GM12873 (cell line): ENCODE data around the gene SYNE1.

Experiments
- CTCF ChIP-seq: IDR thresholded peaks from 2 replicates; pipeline ENCODE4 v1.5.1; 2012; ENCODE audit warnings: low read depth, mild to moderate bottlenecking, moderate library complexity, low read length, control low read depth; ENCODE audit not compliant: insufficient read depth; ENCODE audit errors: missing control alignments

The SYNE1 gene

DNA sequence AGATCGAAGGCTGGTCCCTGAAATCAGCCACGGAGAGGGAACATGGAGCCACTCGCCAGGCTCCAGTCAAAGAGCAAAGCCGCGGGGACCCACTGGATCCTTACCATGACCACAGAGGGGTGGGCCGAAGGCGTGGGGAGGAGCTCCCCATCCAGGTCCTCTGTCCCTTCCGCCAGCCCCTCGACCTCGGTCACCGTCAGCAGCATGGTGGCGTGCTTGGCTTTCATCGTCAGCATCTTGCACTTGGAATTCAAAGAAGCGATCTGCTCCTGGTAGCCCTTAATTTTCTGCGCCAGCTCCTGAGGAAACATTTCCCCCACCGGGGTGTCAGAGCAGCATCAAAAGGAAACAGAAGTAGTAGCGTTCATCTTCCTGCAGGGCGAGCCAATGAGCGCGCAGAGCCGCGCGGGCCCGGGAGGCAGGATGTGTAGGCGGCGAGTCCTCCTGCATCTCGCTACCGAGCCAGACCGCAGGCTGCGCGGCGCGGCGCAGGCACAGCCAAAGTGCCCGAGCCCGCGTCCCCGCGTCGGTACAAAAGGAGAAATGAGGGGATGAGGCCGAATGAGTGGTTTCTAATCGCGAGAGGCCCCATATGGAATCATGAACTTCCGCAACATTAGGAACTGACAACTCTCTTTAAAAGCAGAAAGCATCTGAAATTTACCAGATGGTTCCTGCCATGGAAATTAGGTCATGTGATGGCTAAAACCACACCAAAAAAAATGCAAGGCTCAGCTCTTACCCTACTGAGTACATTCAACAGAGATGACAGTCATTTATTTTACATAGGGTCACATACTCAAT is 335.2 kb downstream of the SYNE1 start:
- TF ChIP-seq CTCF = peak; percentile 69

GRCh38 chr6:152301021-152301764 is 336.0 kb downstream of the SYNE1 start:
- no peak for TF ChIP-seq CTCF

DNA sequence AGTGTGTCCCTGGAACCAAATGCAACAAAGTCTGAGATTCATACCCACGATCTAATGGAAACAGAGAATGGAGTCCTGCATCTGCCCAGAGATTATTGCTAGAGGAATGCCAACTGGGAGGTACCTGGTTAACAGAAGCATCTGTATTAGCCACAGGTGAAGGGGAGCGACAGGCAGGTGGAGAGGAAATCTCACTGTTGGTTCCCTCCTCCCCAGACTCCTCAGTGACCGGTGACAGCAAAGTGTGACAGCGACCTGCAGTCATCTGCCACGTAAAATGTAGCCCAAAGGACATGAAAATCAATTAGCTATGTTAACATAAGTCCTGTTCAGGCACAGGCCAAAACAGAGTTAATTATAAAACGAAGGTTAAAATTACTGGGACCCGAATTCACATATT is 336.6 kb downstream of the SYNE1 start:
- no peak for TF ChIP-seq CTCF

DNA sequence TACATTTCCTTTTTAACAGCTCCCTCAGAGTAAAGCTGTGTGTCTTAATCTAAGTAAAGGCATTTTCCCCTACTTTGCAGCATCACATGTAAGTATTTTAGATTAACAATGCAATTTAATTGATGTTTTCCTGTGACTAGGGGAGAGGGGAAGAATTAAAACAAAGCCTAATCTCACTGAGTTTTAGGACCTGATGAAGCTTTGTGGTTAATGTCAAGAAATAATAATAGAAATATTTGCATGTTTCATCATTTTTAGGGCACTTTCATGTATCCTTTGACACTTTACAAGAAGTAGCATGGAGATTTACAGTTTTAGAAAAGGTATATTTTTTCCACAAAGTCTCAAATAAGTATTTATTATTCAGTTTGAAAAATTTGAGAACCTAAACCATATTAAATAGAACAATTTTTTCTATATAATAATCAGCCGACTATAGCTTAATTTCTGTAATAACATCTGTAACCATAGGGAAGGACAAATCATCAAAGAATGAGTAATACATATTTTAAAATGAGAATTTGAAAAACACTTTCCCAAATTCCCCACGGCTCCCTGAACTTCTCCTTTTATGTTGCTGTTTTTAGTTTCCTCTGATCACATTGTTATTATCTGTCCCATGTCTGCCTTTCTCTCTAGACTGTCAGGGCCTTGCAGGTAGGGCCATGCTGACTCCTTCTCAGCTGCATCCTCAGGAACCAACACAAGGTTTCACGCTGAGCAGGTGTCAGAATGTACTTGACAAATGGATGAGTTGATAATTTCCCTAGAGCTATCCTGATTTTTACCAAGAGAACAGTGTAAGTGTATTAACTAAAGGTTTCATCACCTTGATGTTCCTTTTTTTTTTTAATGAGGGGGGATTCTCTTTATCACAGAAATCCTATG is 338.1 kb downstream of the SYNE1 start:
- TF ChIP-seq CTCF = no peak

DNA sequence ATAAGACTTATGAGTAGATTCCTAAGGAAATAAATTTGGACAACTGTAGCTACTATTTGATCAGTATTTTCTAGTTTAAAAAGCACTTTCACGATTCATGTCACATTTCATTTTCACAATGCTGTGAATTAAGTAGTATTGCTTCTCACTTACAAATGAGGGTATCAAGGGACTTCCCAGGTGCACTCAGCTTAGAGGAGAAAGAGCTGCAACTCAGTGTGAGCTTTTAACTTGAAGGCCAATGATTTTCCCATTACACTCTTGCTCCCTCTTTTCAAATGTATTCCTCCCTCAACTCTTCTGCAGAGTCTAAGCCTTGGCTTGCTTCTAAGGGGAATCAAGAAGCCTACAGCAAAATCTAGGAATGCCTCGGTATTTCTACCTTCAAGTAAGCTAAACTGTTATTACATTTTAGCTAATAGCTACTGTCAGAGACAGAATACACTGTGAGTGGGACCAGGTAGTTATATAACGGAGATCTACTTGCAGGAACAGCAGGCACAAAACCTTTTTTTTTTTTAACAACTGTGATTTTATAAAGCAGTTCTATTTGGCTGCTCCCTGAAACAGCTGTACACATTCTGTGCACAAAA is 339.0 kb downstream of the SYNE1 start:
- TF ChIP-seq CTCF = no peak

DNA sequence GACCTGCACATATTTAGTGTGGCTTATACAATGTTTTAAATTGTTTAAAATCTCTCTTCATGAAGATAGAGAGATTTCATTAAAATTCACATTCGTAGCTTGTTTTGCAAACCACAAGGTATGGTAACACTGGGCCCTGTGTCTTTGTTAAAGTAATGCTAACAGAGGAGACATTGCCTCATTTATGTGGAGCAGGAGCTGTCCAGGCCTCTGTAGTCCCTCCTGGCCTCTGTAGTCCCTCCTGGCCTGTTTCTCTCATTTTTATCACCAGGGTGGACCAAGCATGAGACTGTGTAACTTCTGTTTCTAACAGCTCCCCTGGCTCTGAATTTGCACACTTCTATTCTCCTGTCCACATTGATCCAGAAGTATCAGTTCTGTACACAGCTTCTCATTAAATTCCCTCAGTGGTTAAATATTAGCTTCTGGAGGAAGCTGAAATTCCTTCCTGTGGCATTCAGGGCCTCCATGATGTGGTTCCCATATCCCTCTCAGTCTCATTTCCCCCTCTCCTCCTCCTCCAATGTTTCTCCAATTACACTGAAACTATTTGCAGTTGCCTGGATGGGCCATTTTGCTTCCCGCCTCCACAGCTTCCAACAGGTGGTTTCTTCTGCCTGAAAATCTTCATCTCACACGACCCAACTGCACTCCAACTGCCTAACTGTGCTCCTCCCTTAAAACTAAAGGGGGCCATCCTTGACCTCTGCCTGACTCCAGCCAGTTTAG is 340.4 kb downstream of the SYNE1 start:
- no peak for TF ChIP-seq CTCF
